Measurements from ENCODE around the gene GAS1.

GAS1 gene, protein sequence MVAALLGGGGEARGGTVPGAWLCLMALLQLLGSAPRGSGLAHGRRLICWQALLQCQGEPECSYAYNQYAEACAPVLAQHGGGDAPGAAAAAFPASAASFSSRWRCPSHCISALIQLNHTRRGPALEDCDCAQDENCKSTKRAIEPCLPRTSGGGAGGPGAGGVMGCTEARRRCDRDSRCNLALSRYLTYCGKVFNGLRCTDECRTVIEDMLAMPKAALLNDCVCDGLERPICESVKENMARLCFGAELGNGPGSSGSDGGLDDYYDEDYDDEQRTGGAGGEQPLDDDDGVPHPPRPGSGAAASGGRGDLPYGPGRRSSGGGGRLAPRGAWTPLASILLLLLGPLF

DNA sequence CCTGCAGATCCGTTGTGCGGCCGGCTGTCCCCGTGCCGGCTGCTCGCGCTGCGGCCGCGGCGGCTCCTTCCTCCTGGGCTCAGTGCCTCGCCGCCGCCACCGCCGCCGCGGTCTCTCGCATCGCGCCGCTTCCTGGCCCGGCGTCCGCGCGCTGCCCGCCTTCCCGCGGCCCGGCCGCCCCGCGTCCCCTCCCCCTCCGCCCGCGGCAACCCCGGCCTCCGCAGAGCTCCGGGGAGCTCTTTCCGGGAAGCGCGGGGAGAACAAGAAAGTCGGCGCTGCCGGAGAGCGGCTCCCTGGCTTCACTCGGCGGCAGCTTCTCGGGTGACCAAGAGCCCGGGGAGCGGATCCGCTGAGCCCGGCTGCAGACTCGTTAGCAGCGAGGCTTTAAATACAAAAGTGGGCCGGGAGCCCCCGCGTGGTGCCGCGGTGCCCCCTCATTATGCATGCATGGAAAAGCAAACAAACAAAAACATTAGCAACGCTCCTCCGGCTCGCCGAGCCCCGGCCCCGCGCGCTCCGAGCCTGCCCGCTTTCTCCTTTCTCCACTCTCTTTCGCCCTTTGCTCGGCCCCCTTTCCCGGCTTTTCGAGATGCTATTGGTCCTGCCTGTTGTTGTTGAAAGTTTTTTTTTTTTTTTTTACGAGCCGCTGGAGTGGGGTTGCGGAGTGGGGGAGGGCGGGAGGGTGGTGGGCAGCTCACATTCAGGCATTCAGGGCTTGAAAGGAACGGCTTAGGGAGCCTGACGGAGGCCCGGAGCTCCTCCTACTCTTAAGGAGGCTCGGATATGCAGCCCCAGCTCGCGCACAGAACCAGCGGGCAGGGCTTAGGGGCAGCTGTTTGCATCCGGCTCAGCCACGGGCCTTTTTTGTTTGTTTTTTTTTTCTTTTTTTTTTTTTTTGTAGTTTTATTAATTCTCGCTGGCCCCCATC, at the start of gene GAS1:
Gene GAS1, minus strand, starts transcription at position 361 of the 928 bp plus-strand sequence. CDS start 727 bp downstream, outside the sequence.
- in situ Hi-C loops (cut with HindIII; ENCODE audit: low sequenced_read_pairs) = no loop called here

DNA sequence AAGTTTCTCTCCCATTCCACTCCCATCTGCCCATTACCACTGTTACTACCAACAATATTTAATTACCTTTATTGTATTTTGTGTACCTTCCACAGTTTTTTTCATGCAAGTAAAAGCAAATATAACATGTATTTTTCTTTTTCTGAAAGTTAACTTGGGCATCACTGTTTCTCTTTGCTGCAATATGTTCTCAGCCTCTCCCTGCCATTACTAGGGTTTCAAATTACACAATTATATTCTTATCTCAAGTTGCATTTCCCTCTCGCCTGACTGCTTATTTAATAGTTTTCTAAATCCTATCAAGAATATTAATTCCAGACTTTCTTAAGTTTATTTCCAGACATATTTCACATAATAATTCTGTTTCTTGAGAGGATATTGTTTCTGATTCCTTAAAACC, 46.9 kb upstream of the GAS1 start:
- in situ Hi-C loops (cut with HindIII; ENCODE audit: low sequenced_read_pairs) = no loop called here

DNA sequence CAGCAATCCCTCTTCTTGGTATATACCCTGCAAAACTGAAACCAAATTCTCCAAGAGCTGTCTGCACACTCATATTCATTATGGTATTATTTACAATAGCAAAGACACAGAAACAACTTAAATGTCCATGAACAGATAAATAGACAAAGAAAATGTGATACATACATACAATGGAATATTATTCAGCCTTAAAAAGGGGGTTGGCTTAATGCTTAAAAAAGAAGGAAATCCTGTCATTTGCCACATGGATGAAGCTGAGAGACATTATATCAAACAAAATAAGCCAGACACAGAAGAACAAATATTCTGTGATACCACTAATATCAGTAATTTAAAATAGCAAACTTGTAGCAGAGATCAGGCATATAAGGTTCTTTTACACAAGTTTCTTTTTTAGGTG, 46.5 kb upstream of the GAS1 start:
- in situ Hi-C loops (cut with HindIII; ENCODE audit: low sequenced_read_pairs) = no loop called here

DNA sequence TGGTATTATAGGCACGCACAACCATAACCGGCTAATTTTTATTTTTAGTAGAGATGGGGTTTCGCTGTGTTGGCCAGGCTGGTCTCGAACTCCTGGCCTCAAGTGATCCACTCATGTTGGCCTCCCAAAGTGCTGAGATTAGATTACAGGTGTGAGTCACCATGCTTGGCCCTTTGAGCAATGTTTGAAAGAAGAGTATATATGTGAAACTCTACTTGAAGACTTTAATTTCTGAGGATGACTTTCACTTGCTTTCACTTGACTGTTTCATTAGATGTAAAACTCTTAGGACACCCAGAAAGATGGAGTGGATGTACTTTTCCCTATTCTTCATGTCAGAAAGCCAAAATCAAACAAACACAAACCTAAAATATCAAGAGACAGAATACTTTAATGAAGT, 43.8 kb upstream of the GAS1 start:
- in situ Hi-C loops (cut with HindIII; ENCODE audit: low sequenced_read_pairs) = no loop called here

DNA sequence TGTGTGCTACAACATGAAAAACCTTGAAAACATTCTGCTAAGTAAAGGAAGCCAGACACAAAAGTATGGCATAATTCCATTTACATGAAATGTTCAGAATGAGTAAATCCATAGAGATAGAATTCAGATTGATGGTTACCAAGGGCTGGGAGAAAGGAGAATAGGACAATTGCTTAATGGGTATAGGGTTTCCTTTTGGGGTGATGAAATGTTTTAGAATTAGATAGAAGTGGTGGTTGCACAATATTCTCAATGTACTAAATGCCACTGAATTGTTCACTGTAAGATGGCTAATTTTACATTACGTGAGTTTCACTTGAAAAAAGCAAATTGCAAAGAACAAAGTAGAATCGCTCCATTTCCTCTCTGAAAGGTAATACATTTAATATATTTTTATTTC, 43.0 kb upstream of the GAS1 start:
- in situ Hi-C loops (cut with HindIII; ENCODE audit: low sequenced_read_pairs) = no loop called here

DNA sequence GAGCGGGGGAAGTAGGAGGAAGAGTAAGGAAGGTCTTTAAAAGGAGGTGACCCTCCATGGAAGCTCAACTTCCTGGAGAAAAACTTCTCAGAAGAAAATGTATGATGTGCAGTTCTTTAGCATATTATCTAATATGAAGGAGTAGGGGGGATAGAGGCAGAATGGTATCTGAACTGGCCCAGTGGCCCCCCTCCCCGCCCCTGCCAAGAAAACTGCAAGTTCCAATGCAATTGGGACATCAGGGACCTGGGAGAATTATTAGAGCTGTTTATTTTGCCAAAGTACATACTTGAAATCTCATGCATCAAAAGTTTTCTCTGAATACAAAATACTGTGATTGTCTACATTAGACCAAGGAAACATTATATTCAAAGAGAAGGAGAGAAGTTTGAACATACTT, 40.6 kb upstream of the GAS1 start:
- in situ Hi-C loops (cut with HindIII; ENCODE audit: low sequenced_read_pairs) = no loop called here

DNA sequence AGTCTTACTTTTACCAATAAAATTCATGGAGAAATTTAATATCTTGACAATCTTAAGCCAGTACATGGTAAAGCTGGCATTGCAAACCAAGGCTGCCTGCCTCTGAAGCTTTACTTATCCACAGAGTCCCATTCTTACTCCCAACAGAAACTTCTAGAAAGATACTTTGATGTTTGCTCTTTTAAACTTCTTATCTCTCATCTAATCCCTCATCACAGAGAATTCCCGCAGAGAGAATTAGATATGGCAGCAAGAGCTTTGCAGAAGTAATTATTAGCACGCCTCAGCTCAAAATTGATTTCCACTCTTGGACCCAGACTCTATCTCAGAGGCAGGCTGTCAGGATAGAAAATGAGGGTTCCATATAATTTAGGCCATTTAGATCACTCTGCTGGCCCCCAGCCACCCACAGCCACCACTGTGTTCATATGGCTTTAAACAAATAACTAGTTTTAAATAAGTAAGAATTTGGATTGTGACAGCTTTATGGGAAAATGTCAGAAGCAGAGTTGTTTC, 37.9 kb upstream of the GAS1 start:
- in situ Hi-C loops (cut with HindIII; ENCODE audit: low sequenced_read_pairs) = no loop called here

DNA sequence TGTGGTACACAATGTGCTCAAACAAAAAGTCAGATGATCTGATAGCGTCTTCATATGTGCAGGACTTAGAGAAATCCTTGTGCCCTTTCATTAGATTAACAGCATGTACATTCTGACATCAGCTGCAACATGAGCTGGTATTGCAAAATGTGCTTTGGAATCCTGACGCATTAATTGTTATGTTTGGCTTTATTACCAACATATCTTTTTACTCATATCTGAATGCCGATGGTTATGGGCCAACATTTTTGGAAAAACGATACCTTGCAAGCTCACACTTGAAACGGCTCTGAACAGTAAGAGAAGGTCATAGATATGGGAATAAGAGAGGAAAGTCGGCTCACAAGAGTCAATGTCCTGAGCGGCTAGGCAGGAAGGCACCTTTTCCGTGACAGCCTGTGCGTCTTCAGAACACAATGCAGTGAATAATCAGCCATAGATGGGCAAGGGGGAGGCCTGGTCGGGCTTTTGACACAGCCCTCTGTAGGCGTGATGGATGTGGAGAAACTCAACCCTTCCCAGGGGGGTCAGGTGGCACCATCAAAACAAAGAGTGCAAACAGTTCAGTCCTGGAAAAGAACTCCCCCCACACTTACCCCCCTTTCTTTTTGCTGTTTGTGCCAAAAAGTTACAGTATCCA, 36.4 kb upstream of the GAS1 start:
- in situ Hi-C loops (cut with HindIII; ENCODE audit: low sequenced_read_pairs) = no loop called here

DNA sequence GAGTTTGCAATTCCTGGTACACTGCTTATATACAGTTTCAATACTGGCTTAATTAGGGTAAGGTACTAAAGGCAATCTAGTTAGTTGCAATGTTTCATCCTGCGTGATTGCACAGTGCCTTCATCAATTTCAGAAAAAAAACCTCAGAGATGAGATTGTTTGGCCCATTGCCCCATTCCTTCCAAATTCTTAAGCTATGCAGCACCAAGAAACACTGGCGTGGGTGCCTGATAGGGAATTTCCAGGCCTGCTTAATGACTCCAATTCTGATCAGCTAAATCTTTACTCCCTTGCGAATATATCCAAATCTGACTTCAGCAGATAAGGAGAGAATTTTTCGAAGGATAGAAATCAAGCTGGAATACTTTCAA, 35.9 kb upstream of the GAS1 start:
- in situ Hi-C loops (cut with HindIII; ENCODE audit: low sequenced_read_pairs) = no loop called here

DNA sequence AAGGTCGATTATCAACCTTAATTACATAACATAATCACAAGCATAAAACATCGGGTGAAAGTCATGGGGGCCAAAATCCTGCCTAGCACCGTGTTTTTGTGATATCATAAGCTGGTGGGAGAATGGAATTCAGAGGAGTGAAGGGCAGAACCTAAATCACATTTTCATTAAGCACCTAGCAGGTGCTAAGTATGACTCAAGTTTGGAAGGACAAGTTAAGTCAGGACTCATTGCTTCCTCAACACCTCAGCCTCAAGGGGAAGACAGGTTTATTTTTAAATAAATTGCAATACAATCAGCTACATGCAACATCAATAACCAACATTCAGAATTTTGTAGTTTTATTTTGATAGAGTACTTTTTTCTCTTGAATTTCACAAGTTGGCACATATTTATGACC, 33.5 kb upstream of the GAS1 start:
- in situ Hi-C loops (cut with HindIII; ENCODE audit: low sequenced_read_pairs) = no loop called here

DNA sequence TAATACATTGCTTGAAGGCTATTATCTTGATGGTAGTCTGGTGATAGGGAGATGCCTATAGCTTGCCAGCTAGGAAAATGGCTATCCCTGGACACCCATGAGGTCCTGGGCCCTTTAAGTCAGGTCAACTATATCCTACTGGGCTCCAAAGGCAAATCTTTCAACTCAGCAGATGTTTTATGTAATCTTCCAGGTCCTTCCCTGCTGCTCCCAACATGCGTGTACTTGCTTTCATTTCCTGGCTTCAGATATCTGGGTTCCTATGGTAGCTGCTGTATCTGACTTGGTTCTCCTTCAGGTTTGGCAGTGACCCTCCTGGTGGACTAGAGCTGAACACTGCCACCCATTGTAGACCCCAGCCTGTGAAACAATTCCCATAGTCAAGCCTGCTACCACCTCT, 32.4 kb upstream of the GAS1 start:
- in situ Hi-C loops (cut with HindIII; ENCODE audit: low sequenced_read_pairs) = no loop called here

DNA sequence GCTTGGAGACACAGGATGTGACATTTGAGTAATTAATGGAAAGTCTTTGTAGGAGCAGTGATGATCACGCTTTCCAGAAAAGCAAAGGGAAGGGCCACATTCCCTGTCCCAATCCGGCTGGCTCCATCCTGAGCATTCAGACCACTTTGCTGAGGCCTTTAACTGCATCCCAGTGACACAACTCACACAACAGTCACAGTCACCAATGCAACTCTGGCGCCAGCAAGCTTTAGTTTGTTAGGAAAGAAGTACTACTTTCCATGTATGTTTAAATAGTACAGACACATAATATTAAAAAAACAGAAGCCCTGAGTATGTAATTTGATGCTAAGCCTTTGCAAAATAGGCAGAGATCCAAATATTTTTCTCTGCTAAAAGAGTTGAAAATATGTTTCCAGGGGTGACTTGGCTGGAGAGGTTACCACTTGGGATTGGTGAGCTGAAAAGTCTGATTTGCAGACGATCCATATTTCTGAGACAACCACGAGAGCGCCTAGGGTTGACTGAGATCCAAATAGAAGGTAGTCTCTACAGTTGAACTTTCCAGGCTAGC, 31.7 kb upstream of the GAS1 start:
- in situ Hi-C loops (cut with HindIII; ENCODE audit: low sequenced_read_pairs) = no loop called here

DNA sequence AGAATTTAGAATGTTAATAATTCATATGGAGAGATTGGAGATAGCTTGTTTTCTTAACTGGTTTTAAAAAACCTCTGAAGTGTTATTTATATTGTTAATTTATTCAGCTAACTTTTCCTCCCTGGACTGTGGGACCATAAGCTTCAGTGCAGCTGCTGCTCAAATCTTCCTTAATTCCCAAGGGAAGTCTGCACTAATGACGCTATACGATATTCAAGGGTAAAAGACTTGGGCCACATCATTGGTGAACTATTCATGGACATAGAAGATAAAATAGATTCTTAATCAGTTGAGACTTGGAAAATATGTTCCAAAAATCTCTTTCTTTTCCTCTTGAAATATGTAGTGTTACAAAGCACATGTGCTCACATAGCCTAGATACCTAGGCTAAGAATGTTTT, 31.1 kb upstream of the GAS1 start:
- in situ Hi-C loops (cut with HindIII; ENCODE audit: low sequenced_read_pairs) = no loop called here

DNA sequence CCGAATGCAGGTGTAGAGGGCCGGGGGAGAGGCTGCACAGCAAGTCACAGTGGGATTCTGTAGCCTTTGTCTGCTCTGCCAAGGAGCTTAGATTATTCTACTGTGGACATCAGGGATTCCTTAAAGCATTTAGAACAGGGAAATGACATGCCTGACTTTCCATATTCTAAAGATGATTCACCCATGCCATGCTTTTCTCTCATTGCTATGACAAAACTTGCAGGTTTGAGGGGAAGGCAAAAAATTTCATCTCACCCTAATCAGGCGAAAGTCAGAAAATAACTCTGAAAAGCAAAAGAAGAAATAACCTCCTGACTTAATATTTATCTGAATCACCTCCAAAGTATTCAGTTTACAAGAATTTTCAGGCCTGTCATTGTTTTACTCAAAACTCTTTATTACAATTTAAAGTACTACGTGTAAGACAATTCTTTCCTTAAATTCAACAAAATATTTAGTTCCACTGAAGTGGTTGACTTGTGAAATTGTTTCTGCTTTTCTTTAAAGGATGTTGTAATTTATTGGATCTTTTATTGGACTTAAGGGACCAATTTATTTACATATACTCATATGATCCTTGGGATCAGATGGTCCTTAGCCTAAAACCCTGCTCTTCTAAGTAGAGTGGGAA, 30.0 kb upstream of the GAS1 start:
- in situ Hi-C loops (cut with HindIII; ENCODE audit: low sequenced_read_pairs) = no loop called here

DNA sequence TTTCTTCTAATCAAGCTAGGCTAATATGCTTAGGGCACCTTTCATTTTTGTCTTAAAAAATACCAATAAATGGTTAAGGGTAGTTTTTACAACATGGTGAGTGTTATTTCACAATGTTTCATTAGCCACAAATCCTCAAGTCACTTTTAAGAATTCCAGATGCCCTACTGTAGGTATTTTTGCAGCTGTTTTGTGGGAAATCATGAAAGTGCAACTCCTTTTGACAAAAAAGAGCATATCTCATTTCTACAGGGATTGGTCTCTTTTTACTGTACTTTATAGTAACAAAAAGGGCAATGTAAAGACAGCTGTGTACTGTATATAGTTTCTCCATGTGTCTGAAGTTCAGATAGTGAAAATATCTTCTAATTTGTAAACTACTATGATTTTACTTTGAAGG, 28.3 kb upstream of the GAS1 start:
- in situ Hi-C loops (cut with HindIII; ENCODE audit: low sequenced_read_pairs) = no loop called here

DNA sequence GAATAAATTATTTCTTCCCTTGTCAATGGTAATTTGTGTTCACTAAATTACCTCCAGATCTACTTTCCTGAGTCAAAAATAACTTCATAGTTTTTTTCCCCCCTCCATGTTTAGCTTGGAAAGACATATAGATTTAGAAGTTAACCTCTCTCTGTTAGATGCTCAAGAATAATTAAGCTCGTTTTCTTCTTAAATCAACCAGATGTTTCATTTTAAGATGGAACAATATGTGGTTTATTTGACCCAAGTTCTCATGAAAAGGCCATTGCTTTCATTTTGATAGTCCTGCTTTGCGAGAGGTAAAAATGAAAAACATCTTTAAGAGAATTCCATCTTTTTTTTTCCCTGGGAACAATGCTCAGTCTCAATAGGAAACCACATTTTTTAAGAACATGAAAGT, 27.7 kb upstream of the GAS1 start:
- in situ Hi-C loops (cut with HindIII; ENCODE audit: low sequenced_read_pairs) = no loop called here

DNA sequence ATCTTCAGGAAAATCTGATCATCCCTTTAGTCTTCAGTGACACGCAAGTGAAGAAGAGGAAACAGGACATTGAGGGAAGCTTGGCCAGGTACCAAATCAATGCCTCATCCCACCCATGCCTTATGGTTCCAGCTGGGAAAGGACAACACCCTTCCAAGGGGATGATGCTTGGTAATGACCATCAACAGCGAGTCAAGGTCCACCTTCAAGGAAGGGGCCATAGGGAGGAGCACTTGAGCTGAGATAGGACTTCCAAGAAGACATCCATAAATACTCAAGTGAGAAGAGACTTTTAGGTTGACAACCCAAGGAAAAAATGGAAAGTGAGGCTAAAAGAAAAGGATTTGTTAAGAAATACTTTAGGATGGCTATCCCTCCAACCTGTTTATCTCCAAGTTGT, 27.1 kb upstream of the GAS1 start:
- in situ Hi-C loops (cut with HindIII; ENCODE audit: low sequenced_read_pairs) = loop anchor here (25.0 kb wide), 1 partner anchor 663 kb away; no protein-coding TSS in a partner anchor

DNA sequence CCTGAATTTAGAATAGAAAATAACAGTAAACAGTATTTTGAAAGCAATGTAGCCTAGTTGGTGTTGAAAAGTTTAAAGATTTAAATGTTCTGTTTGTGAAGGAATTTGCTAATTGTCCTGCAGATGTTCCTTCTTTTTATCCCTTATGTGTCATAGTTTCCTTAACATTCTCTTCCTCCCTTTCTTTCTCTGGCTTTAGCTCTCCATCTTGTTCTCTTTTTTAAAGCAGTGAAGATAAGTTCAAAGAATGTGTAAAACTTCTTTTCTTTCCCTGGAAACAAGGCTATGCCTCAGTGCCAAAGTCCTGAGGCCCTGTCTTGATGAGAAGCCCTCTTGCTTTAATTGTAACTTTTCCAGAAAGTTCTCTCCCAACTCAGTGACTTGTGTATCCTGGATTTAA, 24.4 kb upstream of the GAS1 start:
- in situ Hi-C loops (cut with HindIII; ENCODE audit: low sequenced_read_pairs) = loop anchor here (25.0 kb wide), 1 partner anchor 666 kb away; no protein-coding TSS in a partner anchor

DNA sequence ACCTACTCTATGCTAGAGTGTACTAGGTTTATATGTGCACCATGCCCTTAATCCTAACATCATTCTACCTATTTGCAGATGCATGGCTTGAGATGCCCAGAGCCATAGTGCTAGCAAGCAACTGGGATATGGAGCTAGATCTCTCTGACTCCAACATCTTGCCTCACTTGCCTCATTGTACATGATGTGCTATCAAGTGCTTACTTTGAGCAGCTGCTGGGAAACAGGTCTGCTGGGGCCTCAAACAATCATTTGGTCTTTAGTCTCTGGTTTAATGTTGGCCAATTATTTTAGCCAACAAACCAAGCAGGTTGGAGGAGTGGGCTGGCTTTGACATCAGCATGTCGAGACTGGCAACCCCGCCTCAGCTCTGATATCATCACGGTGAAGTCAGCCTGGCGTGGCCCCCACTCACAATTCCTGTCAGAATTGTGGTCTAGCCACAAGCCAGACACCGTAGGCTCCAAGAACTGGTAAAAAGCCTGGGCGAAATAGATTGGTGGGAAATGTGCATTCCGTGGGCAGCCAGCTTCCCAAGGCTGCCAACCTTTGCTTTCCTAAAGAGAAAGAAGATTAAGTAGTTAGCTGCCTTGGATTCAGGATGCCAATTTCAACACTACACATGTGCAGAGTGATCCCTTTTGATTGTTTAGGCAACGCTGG, 21.1 kb upstream of the GAS1 start:
- in situ Hi-C loops (cut with HindIII; ENCODE audit: low sequenced_read_pairs) = loop anchor here (25.0 kb wide), 1 partner anchor 669 kb away; no protein-coding TSS in a partner anchor
